Chondrocyte (in vitro differentiated cells): ENCODE measurements around the gene C8B. TPM values are rescaled to one million over a fixed set of nuclear protein-coding genes. Genes with fewer than 3 reads are reported as not detected.

Experiments used
- DNase-seq: peaks from one replicate; pipeline ENCODE4 v3.0.0; 2021; ENCODE audit warnings: mixed read lengths, low spot score
- H3K27ac Mint-ChIP-seq: one replicate; pipeline ENCODE4 v1.8.0; 2021; ENCODE audit warnings: mild to moderate bottlenecking, moderate library complexity, mixed read lengths; ENCODE audit not compliant: unreplicated experiment
- H3K27me3 Mint-ChIP-seq: 2 replicates; pipeline ENCODE4 v1.8.0; 2021; ENCODE audit warnings: low read depth, mixed read lengths
- H3K36me3 Mint-ChIP-seq: 2 replicates; pipeline ENCODE4 v1.8.0; 2021; ENCODE audit warnings: low read depth, mixed read lengths
- H3K4me1 Mint-ChIP-seq: 2 replicates; pipeline ENCODE4 v1.8.0; 2021; ENCODE audit warnings: low read depth, mild to moderate bottlenecking, mixed read lengths
- H3K4me3 Mint-ChIP-seq: one replicate; pipeline ENCODE4 v1.8.0; 2021; ENCODE audit warnings: mild to moderate bottlenecking, moderate library complexity, mixed read lengths; ENCODE audit not compliant: unreplicated experiment
- H3K9me3 Mint-ChIP-seq: 2 replicates; pipeline ENCODE4 v1.8.0; 2021; ENCODE audit warnings: low read depth, mixed read lengths
- CTCF ChIP-seq: fragments of 200-600 bp; sonication (generic); IDR thresholded peaks from 2 replicates; pipeline ENCODE4 v1.5.0; 2021; ENCODE audit warnings: antibody characterized with exemption, mild to moderate bottlenecking, moderate library complexity
- total RNA-seq: library from RNA; stranded (reverse); gene quantifications from 3 replicates; pipeline ENCODE4 v1.2.1, GENCODE V29; 2021

Gene C8B
- total RNA-seq, 1 donor from 2014 or later: not detected

DNA sequence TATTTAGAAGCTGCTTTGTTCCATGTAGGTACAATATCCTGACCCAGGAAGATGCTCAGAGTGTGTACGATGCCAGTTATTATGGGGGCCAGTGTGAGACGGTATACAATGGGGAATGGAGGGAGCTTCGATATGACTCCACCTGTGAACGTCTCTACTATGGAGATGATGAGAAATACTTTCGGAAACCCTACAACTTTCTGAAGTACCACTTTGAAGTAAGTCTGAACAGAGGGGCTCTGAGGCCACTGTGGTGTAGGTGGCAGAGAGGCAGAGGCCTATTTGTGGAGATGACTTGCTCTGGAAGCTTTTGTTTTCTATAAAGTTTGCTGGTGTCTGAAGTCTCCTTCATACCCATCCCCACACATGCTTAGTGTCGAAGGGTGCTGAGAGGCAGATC, 84.4 kb downstream of the C8B start:
- Mint-ChIP-seq H3K36me3 (no peaks in the 10 kb centered on the region), H3K27ac (no peak overlapping the region), H3K4me1 (no peaks in the 10 kb centered on the region), H3K9me3 (peaks cover 3% of the 10 kb centered on the region), H3K4me3 (no peak overlapping the region), H3K27me3 (peaks cover under 1% of the 10 kb centered on the region)
- DNase-seq: no peak
- no peak for TF ChIP-seq CTCF

DNA sequence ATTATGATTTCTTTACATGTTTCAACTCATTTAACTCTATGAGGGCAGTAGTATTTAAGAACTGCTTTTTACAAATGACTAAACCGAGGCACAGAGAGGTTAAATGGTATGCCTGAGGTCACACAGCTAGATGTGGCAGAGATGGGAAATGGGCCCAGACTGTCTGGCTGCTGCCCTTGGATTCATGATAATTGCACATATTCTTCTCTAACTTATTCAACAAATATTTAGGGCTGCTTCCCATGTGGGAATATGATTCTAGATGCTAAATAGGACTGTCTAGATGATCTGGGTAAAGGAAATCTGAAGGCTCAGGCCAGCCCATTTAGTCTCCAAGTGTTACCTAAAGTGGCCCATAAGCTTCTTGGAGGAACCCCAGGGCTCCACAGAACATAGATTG, 85.0 kb downstream of the C8B start:
- Mint-ChIP-seq H3K9me3 (peaks cover 3% of the 10 kb centered on the region), H3K36me3 (no peaks in the 10 kb centered on the region), H3K27me3 (peaks cover under 1% of the 10 kb centered on the region), H3K27ac (no peak overlapping the region), H3K4me3 (no peak overlapping the region), H3K4me1 (no peaks in the 10 kb centered on the region)
- no peak for TF ChIP-seq CTCF
- no peak for DNase-seq

Other genes with a start within 250 kb of the C8B start
- gene FYB2, start 146.6 kb downstream of the C8B start, total RNA-seq: 0.10 TPM in 1 of 3 replicates, not detected in the others
- not detected in 3 replicates for gene C8A, start 111.2 kb downstream of the C8B start, total RNA-seq